Measurements from ENCODE around the gene MTG1.

- TF ChIP-seq CTCF (IDR thresholded peaks at IDR 0.05; ENCODE audit: low read length) = no peak
- TF ChIP-seq EZH2 (IDR thresholded peaks at IDR 0.05; ENCODE audit: borderline replicate concordance, low read length) = no peak
Measured at GRCh38 chr10:133366130-133366478, 27.9 kb upstream of the MTG1 start.
